Right lung (tissue), 10 donors: ENCODE measurements around the gene SPAG6. TPM values are rescaled to one million over a fixed set of nuclear protein-coding genes. Genes with fewer than 3 reads are reported as not detected.
"Not testable (repeated sequence)": the region's sequence is repeated elsewhere in the genome, so short reads cannot be mapped to it uniquely, and the experiment has no call there.

Experiments used
- DNase-seq, 2 donors: peaks; one replicate each; pipeline ENCODE4 v3.0.0-alpha.2; 2013
- long read RNA-seq, 8 donors: transcript quantifications; one replicate each; lab custom pipeline, GENCODE V29; 2026
- polyA plus RNA-seq, 5 donors: library from polyadenylated mRNA; unstranded; fragments of 120-200 nt; gene quantifications; one replicate each; pipeline versions ENCODE4 v1.2.1 to v1.2.3, GENCODE V29; 2013; ENCODE audit warnings: inconsistent platforms in 1 of 5, low replicate concordance in 1 of 5; ENCODE audit not compliant: insufficient read length in 5 of 5, insufficient read depth in 1 of 5

SPAG6 gene
- 10 to 100 TPM in 1 of 5 donors, 1 to 10 TPM in 4; 1.9 to 14.0 (median 8.6) TPM for polyA plus RNA-seq
- long read RNA-seq, donor 1, partial matches to known transcripts, result 0 of 4 reads
- long read RNA-seq, donor 1, other reads (novel, unspliced or antisense), result 0 of 4 reads
- long read RNA-seq, donor 2, partial matches to known transcripts, result 9 of 9 reads
- long read RNA-seq, donor 2, other reads (novel, unspliced or antisense), result 0 of 9 reads
- long read RNA-seq, donor 3, result 0 reads
- long read RNA-seq, donor 4, partial matches to known transcripts, result 7 of 8 reads
- long read RNA-seq, donor 4, other reads (novel, unspliced or antisense), result 0 of 8 reads
- long read RNA-seq, donor 5, result 0 reads
- long read RNA-seq, donor 6, transcript SPAG6-203 (11 exons, 2,605 nt), result major isoform, 5 of 6 reads
- long read RNA-seq, donor 6, partial matches to known transcripts, result 0 of 6 reads
- long read RNA-seq, donor 6, other reads (novel, unspliced or antisense), result 0 of 6 reads
- long read RNA-seq, donor 7, partial matches to known transcripts, result 0 of 3 reads
- long read RNA-seq, donor 7, other reads (novel, unspliced or antisense), result 0 of 3 reads
- long read RNA-seq, donor 8, result 0 reads

DNA sequence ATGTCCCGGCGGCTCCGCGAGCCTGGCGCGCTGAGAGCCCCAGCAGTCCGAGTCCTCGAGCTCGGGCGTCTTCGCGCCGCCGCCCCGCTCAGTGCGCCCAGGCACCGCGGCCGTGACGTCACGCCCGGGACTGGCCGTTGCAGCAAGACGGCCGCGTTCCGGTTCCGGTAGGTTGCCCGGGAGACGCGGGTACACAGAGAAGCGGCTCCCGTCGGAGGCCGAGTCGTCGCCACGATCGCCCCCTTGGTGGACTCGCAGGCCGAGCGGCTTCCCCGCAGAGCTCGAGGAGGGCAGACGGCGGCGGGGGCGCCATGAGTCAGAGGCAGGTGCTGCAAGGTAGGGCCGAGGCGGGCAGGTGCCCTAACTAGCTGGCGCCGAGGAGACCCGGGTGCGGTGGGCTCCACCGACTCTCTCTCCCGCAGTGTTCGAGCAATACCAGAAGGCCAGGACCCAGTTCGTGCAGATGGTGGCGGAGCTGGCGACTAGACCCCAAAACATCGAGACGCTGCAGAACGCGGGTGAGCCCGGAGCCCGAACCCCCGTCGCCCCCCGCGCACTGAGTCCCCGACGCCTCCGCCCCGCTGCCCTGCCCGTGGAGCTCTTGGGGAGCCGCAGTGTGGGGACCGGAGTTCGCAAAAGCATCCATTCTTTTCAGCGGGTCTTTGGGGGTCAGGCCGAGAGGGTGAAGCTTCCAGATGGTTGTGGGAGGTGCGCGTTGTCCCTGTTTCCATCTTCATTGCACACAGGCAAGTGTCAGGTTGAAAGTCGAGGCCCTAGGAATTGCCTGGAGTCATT, at the start of gene SPAG6:
SPAG6 (plus strand) TSS at position 196 of the 795 bp plus-strand sequence; CDS start at position 312, 116 bp downstream.
- no peak for DNase-seq

DNA sequence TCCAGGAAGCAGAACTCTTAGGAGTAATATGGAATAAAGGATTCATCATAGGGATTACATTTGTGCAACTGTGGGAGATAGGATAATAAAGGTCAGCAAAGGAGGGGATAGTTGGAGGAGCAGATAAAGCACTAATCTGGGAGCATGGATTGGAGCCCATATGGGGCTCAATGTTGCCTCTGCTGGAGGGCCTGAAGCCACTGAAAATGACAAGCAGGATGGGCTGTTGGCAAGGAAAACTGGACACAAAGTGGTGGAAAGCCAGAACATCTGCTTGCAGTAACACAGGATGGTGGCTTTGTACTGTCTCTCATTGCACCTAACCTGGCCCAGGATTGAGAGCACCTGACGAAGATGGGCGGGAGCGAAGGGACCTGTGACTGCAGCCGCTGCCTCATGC, 44.1 kb upstream of the SPAG6 start:
- DNase-seq, result no peak

- no peak for DNase-seq
These were observed 41.8 kb upstream of the SPAG6 start for GRCh38 chr10:22303461-22303860.

GRCh38 chr10:22305721-22306120, 39.6 kb upstream of the SPAG6 start:
- no peak for DNase-seq

DNA sequence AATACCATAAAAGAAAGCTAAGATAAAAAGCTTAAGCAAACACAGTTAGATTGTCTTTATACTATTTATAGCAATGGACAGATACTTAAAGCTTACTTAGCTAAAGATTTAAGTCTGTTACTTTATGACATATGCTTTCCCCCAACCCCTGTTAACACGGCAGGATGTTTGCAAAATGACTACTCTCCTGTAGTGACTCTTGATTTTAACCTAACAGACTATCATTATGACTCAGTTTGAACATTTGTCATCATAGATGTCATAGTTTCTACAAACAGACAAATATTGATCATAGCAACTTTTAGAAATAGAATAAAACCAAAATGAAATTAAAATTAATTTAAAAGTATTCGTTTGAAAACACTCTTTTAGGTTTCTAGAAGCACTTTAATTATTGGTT, 36.9 kb upstream of the SPAG6 start:
- no peak for DNase-seq

GRCh38 chr10:22309180-22310000, 35.9 kb upstream of the SPAG6 start:
- DNase-seq, result no peak

GRCh38 chr10:22310012-22310411, 35.3 kb upstream of the SPAG6 start:
- DNase-seq, result not testable (repeated sequence)

GRCh38 chr10:22310928-22311327, 34.4 kb upstream of the SPAG6 start:
- no peak for DNase-seq

DNA sequence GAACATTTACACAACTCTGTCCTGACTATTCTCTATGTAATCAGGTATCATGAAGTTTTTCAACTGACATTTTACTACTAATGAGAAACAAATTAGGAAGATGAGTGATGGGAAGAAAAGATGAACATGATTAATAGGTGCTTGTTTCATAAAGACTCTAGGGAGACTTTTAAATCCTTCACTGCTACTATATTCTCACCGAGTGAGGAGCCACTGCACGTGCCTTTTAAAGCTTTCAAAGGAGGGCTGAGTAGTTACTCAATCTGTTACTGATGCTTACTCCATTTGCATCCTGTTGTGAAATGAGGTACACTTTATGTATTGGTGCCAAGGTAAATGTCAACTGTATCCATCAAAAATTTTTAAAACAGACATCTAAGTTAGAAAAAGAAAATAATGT, 30.4 kb upstream of the SPAG6 start:
- no peak for DNase-seq

DNA sequence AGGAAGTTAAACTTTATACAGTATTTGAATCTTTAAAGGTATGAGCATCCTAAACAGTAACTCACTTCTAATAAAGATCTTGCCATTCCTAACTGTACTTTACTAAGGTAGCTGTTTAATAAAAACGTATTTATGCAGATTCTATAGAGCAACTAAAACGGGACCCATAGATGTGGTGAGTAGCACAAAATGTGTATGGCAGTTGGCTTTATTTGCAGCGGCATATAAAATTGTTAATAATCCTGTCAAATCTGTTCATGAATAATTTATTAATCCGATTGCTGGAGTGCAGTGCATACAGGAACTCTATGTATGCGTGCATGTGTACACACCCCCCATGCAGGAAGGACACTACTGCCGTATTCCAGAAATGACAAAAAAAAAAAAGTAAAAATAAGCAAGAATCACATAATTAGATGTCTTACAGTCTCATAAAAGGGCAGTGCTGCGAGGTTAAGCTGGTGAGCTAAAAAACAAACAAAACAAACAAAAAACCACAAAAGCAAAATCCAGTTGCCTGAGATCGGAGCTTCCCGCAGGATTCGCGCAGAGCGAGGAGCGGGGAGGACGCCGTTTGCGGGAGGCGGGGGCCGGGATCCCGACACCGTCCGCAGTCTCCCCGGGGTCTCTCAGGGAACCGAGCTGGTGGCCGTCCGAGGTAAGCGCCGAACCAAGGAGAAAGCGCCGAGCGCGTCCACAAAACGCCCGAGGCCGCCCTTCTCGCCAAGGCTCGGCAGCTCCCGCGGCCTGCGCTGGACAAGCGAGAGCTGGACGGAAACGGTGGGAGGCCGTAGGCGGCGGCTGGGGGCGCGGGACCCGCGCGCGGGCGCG, 29.6 kb upstream of the SPAG6 start:
- no peak for DNase-seq

- DNase-seq, result peak; percentile 92 to 93
These were observed 28.8 kb upstream of the SPAG6 start, which contains the start of gene COMMD3 for GRCh38 chr10:22316286-22317075. TSS of gene COMMD3 (plus strand) at chr10:22316388. CDS start at chr10:22316418, 30 bp downstream.

DNA sequence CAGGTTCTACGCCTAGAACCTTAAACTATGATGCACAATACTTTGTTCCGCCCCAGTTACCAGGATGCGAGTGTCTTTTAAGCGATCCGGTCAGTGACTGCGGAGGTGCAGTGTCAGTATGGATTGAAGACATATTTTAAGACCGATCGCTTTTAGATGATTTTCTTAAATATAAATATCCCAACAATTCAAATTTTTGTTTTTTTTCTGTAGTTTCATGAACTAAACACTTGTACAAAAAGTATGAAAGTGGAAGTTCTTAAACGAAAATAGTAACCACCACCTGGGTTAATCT, 28.3 kb upstream of the SPAG6 start:
- no peak for DNase-seq

GRCh38 chr10:22317771-22318565, 27.3 kb upstream of the SPAG6 start:
- no peak for DNase-seq

- no peak for DNase-seq
These were observed 26.5 kb upstream of the SPAG6 start for GRCh38 chr10:22318772-22319171.

- DNase-seq, result no peak
These were observed 25.7 kb upstream of the SPAG6 start for GRCh38 chr10:22319547-22319979.

DNA sequence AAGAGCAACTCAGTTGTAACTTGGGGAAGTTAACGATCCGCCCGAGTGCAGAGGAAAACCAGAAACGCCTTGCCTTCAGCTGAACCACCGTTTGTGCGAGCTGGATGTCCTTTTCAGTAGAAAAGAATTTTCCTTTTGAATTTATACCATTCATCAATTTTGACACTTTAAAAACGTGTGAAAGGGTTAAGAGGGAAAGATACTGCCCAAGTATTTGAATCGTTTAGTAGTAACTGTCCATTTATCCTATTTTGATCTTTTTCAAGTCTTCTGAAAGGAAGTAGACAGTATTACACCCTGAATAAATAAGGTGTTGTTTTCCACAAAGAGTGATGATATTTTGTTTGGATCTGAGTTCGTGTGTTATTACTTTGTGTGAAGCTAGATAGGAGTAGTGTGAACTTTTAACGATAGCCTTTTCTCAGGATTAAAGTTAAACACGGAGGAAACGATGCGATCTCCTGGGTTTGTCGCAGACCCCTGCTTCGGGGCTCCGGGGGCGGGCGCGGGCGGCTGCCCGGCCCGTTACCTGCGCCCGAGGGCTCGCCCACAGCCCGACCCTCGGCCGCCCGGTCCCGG, 25.2 kb upstream of the SPAG6 start:
- DNase-seq, result no peak

- peak in 1 of 2 donors; percentile 80 for DNase-seq
These were observed 24.6 kb upstream of the SPAG6 start, which contains the start of gene BMI1 for GRCh38 chr10:22320591-22321155. TSS of gene BMI1 (plus strand) at chr10:22321099. CDS start at chr10:22326450, 5,351 bp downstream.
